SIG-M5 treated with dmso at 0.1 percent for 504 hours (cell line): ENCODE measurements around the gene HLA-DMB.

Source experiments
- DNase-seq: peaks from one replicate; lab custom pipeline; 2025; ENCODE audit not compliant: unreplicated experiment; lab: John Stamatoyannopoulos, UW

HLA-DMB gene

GRCh38 chr6:32972353-32973143 is 31.7 kb upstream of the HLA-DMB start:
- peak; percentile 91 for DNase-seq

GRCh38 chr6:32971581-32972352 is 30.9 kb upstream of the HLA-DMB start:
- peak; percentile 97 for DNase-seq

DNA sequence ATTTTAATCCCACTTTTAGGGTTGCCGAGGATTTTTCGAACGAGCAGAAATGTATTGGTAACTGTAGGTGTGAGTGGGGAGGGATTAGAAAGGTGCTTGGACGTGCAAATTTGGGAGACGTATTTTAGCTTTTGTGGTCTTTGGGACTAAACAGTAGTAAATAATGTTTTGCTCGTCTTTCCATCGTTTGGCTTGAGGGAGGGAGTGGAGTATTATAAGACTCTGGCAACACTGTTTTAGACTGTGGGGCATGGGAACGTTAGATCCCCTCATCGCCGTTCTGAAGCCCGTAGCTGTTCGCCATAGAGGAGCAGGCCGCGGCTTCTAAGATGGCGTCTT is 30.4 kb upstream of the HLA-DMB start:
- DNase-seq: no peak

- DNase-seq: peak; percentile 72
Observed at GRCh38 chr6:32970413-32971241, 29.8 kb upstream of the HLA-DMB start.

GRCh38 chr6:32969685-32970412 is 29.0 kb upstream of the HLA-DMB start:
- peak; percentile 85 for DNase-seq

DNA sequence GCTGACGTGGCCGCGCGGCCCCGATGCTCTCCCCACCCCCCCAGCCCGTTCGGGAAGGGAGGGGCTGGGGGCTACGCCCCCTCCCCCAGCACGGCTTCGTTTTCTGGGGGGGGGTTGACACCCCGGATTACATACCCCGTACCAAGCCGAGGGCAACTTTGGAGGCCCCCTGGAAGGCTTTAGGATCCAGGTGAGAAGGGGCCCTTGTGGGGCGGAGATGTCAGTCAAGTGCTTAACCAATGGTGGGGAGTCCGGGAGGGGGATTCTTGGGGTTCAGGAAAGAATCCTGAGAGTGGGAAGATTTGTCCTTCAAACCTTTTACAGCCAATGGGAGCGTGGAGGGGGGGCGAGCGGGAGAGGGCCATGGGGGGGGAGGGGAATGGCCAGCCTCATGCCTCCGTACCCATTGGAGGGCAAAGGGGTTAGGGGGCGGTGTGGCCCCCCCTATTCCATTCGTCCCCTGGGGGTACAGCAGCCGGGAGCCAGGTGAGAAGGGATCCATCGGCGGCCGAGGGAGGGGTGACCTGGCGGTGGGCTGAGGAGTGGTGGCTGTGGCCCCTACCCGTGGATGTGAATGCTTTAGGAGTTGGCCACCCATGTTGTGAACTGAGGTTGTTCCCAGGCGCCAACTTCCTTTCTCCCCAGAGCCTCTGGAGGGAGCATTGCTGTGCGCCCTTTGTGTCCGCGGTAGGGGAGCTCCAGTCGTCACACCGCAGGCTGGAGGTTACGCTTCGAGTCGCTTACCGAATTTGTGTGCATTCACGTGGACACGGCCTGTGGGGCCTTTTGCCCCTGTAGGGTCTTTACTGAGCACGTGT is 28.2 kb upstream of the HLA-DMB start:
- peak; percentile 78 for DNase-seq

DNA sequence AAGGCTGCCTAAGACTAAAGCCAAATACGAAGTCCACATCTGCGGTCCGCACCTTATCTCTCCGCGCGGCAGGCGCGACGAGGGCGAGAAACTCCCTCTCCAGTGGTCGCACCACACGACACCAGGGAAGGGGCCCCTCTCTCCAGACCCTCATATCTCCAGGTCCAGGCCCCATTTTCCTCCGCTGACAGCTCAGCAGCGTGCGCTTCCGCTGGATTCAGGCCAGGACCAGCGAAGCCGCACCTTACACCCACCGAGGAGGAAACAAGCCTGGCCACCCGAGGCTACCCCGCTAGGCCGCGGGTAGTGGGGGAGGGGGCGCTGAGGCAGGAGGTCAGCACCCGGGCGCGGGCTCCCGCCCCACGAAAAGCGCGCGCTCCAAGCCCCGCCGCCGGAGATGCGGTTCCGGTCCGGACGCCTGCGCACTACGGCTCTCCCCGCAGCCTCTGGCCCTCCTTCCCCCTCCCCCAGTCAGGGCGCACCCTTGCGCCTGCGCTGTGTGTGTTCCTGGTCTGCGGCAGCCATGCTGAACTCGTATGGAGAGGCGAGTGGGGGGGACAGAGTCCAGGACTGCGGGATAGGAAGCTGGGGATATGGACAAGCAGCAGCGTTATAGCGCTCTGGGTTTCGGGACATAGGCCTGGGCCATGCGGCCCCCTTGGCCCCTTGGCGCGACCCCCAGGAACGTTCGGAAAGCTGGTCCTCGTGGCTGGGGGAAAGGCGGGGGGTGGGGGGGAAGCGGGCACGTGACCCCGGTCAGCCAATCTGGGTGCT is 27.5 kb upstream of the HLA-DMB start, which contains the start of gene BRD2:
Gene BRD2, plus strand, starts transcription at position 502 of the 774 bp plus-strand sequence. CDS start 4,305 bp downstream, outside the sequence.
- peak; percentile 90 for DNase-seq

DNA sequence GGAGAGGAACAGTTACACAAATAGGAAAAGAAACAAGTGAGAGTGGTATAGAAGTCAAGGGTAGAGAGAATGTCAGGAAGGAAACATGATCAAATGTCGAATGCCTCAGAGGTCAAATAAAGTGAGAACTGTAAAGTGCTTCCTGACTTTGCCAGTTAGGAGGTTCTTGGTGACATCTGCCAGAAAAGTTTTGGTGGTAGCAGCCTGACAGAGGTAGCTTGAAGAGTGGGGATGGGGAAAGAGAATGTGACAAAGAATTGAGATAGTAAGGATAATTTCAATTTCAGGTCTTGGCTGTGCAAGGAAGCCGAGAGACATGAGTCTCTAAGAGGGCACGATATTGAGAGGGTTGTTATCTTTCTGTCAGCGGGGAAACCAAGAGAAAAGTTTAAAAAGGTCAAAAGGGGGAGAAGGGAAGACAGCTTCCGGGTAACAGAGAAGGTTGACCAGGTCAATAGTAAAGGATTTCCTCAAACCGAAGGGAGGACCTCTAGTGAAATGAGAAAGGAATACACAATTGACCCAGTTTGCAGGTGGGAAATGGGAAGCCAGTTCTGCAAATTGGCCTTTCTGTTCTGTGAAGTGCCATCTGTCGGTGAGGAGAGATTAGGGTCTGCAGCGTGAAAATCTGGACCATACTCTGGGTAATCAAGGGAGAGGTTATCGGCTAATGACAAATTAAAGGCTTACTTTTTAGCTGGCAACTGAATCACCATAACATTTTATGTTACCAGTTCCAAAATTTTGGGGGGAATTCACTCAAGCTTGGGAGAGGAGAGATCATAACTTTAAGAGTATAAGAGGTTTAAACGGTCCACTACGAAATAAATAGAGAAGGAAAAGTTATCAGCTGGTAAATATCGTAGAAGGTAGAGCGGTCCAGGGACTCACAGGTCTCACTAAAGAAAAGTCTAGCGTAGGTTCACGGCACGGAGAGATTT is 26.6 kb upstream of the HLA-DMB start:
- peak; percentile 70 for DNase-seq

- DNase-seq: no peak
Observed at GRCh38 chr6:32964776-32965175, 23.9 kb upstream of the HLA-DMB start.

- no peak for DNase-seq
Observed at GRCh38 chr6:32963866-32964265, 23.0 kb upstream of the HLA-DMB start.

DNA sequence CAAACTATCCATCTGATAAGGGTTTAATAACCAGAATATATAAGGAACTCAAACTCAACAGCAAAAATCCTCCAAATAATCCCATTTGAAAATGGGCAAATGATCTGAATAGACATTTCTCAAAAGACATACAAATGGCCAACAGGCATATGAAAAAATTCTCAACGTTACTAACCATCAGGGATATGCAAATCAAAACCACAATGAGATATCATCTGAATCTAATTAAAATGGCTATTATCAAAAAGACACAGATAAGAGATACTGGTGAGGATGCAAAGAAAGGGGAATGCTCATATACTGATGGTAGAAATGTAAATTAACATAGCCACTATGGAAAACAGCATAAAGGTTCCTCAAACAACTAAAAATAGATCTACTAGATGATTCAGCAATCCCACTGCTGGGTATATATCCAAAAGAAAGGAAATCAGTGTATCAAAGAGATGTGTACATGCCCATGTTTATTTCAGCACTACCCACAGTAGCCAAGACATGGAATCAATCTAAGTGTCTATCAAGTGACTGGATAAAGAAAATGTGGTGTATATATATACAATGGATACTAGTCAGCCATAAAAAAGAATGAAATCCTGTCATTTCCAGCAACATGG is 21.5 kb upstream of the HLA-DMB start:
- no peak for DNase-seq

GRCh38 chr6:32960563-32960962 is 19.7 kb upstream of the HLA-DMB start:
- no peak for DNase-seq

GRCh38 chr6:32956176-32956575 is 15.3 kb upstream of the HLA-DMB start:
- no peak for DNase-seq

DNA sequence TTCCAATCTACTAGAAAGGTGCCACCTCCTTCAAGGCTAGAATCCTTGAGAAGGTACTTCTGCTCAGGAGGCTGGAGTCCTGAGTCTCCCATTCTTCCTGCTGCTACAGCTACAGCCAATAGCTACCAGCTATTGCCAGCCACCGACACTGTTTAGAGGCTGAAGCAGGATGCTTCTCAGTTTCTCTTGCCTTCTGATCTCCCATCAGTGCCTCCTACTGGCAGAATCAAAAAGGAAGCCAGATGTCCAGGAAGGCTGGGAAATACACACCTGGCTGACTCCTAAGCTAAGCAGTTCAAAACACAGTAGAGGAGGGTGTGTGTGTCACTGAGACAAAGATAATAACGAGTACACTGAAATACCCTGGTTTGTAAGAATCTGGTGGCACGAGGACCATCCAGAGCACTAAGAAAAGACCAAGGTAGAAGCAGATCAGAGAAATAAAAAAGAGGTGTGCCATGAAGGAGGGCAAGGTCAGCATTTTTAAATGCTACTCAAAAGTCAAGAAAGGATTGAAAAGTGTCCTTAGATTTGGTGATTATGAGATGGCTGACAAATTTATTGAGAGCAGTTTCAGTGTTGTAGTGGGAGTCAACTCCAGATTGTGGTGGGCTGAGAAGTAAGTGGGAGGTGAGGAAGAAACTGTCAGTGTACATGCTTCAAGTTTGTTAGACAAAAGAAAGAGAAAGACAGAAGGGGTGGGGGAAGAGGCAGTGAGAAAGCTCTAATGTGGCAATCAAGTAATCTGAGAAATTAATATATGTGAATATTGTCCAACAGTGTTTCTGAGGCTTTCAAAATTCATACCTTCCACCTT is 14.4 kb upstream of the HLA-DMB start:
- DNase-seq: no peak

DNA sequence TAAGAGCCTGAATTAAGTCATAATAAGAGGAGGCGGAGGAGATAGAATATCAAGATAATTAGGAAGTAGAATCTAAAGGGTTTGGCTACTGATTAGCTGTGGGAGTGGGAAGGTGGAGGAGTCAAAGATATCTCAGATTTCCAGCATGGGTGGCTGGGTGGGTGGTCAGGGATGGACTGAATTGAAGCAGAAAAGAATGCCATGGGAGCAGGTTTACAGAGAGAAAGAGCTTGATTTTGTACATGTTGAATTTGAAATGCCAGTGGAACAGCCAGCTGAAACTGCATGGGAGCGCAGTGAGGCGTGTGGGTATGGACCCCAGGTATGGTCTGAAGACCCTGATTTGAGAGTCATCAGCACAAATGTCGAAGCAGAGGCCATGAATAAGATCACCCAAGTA is 13.4 kb upstream of the HLA-DMB start:
- no peak for DNase-seq

GRCh38 chr6:32953775-32954174 is 12.9 kb upstream of the HLA-DMB start:
- DNase-seq: no peak
